Measurements from ENCODE around the gene SDC1. TPM values are rescaled to one million over a fixed set of nuclear protein-coding genes. Genes with fewer than 3 reads are reported as not detected.

SDC1 gene
- total RNA-seq, 1 experiment from 2014 or later = 26.5 TPM

GRCh38 chr2:20193185-20193584, 31.7 kb downstream of the SDC1 start:
- in situ Hi-C loops (cut with HindIII; ENCODE audit: low pct_unique_long_range_greater_than_20kb, low sequenced_read_pairs) = no loop called here
- DNase-seq (ENCODE audit: low read depth, low spot score) = no peak

DNA sequence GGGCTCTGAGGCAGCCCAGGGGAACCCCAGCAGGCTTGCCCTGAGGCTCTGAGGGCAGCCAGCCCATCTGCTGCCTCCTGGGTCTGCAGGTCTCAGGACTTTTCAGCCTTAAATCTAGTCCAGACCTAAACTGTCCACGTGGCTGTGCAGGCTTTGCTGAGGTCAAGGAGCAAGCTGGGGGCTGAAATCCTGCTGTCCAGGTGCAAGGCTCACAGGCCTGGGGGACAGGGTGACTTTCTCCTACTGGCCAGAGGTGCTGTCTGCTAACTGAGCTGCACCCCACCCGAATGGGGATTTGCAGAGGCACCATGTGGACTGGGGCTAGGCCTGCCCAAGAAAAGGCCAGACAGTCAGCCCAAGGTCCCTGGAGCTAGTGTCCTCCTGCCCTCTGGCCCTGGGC, 32.1 kb downstream of the SDC1 start:
- in situ Hi-C loops (cut with HindIII; ENCODE audit: low pct_unique_long_range_greater_than_20kb, low sequenced_read_pairs) = no loop called here
- DNase-seq (ENCODE audit: low read depth, low spot score) = no peak

GRCh38 chr2:20191714-20192569, 33.0 kb downstream of the SDC1 start:
- in situ Hi-C loops (cut with HindIII; ENCODE audit: low pct_unique_long_range_greater_than_20kb, low sequenced_read_pairs) = no loop called here
- DNase-seq (ENCODE audit: low read depth, low spot score) = no peak

GRCh38 chr2:20190876-20191713, 33.8 kb downstream of the SDC1 start:
- DNase-seq (ENCODE audit: low read depth, low spot score) = peak; percentile 66
- in situ Hi-C loops (cut with HindIII; ENCODE audit: low pct_unique_long_range_greater_than_20kb, low sequenced_read_pairs) = no loop called here

DNA sequence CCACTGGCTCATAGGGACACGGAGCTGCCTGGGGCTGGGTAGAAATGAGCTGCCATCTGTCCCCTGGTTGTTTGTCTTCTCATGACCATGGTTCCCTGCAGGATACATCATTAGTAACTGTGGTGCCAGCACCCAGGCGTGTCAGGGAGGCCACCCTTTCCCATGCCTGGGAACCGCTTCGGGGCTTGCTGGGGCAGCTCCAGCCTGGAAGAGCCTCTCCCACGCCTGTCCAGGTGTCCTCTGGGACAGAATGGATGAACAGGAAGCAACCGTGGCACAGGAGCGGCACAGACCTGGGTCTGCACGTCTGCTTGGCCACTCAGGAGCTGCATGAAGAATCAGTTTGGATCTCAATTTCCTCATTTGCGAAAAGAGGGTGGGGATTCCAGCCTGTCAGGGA, 34.8 kb downstream of the SDC1 start:
- in situ Hi-C loops (cut with HindIII; ENCODE audit: low pct_unique_long_range_greater_than_20kb, low sequenced_read_pairs) = no loop called here
- DNase-seq (ENCODE audit: low read depth, low spot score) = no peak

DNA sequence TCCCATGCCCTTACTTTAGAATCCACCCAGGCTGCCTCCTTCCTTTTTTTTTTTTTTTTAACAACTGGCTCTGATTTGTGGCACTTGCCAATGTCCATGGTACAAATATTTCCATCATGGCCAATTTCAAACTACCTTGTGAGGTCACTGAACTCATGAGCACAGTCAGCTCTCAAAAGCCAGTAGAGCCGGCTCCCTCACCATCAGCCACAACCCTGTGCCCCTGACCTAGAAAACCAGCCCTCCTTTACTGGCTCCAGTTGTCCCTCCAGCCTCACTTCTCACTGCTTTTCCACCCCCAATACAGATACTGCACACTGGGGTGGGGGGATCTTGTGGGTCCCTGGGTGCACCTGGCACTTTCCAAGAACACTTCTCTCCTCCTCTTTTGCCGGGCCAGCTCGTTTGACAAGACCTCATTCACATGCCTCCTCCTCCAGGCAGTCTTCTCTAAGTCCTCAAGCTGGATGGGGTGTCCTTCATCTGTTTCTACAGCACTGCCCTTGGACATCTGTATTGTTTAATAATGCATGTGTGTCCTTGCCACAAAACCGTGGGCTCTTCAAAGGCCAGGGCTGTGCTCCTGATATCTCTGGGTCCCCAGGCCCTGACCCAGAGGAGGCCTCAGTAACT, 35.5 kb downstream of the SDC1 start:
- in situ Hi-C loops (cut with HindIII; ENCODE audit: low pct_unique_long_range_greater_than_20kb, low sequenced_read_pairs) = no loop called here
- no peak for DNase-seq (ENCODE audit: low read depth, low spot score)

GRCh38 chr2:20188851-20189250, 36.1 kb downstream of the SDC1 start:
- DNase-seq (ENCODE audit: low read depth, low spot score) = no peak
- in situ Hi-C loops (cut with HindIII; ENCODE audit: low pct_unique_long_range_greater_than_20kb, low sequenced_read_pairs) = no loop called here

DNA sequence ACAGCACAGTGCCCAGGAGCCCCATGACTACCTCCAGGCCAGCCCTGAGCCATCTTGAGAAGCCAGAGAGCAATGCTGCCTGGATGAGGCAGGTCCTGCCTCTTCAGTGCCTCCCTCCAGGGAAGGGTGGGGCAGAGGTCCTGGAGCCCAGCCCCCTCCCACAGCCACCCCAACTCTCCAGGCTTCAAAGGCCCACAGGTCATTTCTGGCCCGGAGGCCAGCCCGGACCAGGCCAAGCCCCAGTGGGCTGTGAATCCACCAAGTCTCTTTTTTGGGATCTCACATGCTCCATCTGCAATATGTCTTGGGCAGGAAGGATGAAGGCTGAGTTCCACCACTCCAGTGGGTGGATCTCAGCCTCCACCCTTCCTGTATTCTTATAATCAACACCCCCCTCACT, 36.7 kb downstream of the SDC1 start:
- DNase-seq (ENCODE audit: low read depth, low spot score) = no peak
- in situ Hi-C loops (cut with HindIII; ENCODE audit: low pct_unique_long_range_greater_than_20kb, low sequenced_read_pairs) = no loop called here

DNA sequence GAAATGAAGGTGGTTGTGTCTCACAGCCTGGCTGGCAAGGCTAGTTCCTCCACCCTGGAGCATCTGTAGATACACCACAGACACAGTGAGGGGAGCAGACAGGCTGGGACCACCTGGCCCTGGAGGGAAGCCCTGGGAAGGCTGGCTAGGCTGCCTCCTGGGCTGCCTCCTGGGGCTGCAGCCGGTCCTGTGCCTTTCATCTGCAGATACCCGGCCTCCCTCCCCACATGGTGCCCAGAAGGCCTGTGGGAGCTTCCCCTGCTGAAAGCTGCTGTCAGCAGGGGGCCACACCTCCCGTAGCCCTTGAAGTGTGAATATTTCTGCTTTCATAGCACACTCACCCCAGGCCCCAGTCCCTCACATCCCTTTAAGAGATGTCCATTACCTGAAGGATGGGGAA, 37.6 kb downstream of the SDC1 start:
- no peak for DNase-seq (ENCODE audit: low read depth, low spot score)
- in situ Hi-C loops (cut with HindIII; ENCODE audit: low pct_unique_long_range_greater_than_20kb, low sequenced_read_pairs) = no loop called here

- no peak for DNase-seq (ENCODE audit: low read depth, low spot score)
- in situ Hi-C loops (cut with HindIII; ENCODE audit: low pct_unique_long_range_greater_than_20kb, low sequenced_read_pairs) = no loop called here
Observed at GRCh38 chr2:20186855-20187187, 38.1 kb downstream of the SDC1 start.

- no peak for DNase-seq (ENCODE audit: low read depth, low spot score)
- in situ Hi-C loops (cut with HindIII; ENCODE audit: low pct_unique_long_range_greater_than_20kb, low sequenced_read_pairs) = no loop called here
Observed at GRCh38 chr2:20186078-20186854, 38.7 kb downstream of the SDC1 start.

DNA sequence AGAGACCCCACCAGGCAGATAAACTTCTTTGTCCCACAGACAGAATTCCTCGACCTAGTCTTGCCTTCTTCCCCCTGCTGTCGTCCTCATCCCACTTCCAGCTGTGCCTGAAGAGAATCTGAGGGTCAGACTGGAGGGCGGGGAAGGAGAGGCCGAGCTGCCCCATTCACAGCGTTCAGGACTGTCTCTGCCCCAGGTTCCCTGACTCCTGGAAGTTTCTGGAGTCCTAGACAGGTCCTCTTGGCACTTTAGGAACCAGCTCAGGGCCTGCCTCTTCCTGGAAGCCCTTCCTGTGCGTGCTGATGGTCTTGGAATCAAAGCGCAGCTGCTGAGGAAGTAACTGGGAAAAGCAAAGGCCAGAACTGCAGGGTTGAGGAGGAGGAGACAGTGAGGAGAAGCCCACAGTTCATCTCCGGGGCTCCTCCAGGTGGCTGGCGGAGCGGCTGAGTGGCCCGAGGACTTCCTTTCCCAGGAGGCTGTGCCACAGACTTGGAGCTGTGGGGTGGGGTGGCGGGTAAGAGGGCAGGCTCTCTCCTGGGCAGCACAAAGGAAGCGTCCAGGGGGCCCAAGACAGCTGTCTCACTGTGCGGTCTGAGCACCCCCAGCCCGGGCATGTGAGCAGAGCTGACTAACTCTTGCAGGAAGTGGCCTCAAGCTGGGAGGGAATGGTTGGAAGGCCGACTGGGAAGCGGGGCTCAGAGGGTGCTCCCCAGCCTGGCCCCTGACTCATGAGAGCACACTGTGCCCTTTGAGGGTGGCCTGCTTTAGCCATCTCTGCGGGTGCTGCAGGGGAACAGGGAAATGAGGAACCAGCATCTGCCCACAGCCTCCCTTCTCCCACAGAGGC, 39.5 kb downstream of the SDC1 start:
- DNase-seq (ENCODE audit: low read depth, low spot score) = no peak
- in situ Hi-C loops (cut with HindIII; ENCODE audit: low pct_unique_long_range_greater_than_20kb, low sequenced_read_pairs) = no loop called here

- in situ Hi-C loops (cut with HindIII; ENCODE audit: low pct_unique_long_range_greater_than_20kb, low sequenced_read_pairs) = no loop called here
- DNase-seq (ENCODE audit: low read depth, low spot score) = no peak
Observed at GRCh38 chr2:20184067-20184938, 40.6 kb downstream of the SDC1 start.

GRCh38 chr2:20183373-20183772, 41.6 kb downstream of the SDC1 start:
- in situ Hi-C loops (cut with HindIII; ENCODE audit: low pct_unique_long_range_greater_than_20kb, low sequenced_read_pairs) = no loop called here
- DNase-seq (ENCODE audit: low read depth, low spot score) = no peak

DNA sequence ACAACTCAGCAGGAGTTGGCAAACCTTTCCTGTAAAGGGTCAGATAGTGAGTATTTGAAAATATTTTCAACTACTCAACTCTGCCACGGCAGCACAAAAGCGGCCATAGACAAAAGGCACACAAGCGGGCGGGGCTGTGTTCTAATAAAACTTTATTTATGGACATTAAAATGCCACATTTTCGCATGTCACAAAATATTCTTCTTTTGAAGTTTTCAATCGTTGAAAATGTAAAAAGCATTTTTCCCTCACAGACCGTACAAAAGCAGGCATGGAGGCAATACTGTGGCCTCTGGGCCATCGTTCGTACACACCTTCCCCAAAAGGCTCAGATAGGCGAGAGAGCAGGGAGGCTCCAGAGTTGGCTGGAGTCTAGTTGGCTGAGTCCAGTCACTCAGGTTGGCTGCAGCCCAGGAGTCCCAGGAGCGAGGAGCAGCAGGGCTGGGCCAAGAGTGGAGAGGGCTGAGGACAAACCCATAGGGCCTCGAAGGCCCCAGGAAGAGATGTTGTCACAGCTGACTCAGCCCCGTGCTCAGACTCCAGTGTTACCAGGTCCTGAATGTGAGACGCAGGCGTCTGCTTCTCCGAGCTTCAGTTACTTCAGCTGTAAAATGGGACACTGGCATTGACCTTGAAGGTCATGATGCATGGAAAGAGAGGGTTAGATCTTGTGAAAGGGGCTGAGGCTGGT, 42.5 kb downstream of the SDC1 start:
- no peak for DNase-seq (ENCODE audit: low read depth, low spot score)
- in situ Hi-C loops (cut with HindIII; ENCODE audit: low pct_unique_long_range_greater_than_20kb, low sequenced_read_pairs) = no loop called here

DNA sequence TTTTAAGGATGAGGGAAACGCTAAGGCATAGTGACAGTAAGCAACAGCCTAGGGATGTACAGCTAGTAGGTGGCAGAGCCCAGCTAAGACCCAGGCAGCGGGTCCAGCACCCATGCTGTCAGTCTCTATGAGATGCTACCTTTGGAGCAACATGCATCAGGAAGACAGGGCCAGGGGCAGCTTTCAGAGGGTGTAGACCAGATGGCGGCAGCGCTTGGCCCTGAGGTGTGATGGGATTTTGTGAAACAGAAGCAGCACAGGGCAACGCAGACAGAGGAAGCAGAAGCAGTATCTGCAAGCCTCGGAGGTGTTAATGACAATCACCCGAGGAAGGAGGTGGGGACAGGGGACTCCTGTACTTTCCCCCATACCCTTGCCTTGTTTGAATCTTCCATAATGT, 43.2 kb downstream of the SDC1 start:
- in situ Hi-C loops (cut with HindIII; ENCODE audit: low pct_unique_long_range_greater_than_20kb, low sequenced_read_pairs) = no loop called here
- DNase-seq (ENCODE audit: low read depth, low spot score) = no peak
